Calu3 (cell line): ENCODE data around the gene DSCAM. TPM values are rescaled to one million over a fixed set of nuclear protein-coding genes. Genes with fewer than 3 reads are reported as not detected.

Experiments
- BruUV-seq: library from RNA; stranded (reverse); fragments of 400-500 nt; replicated peaks from 2 replicates; lab custom pipeline; 2021; lab: Mats Ljungman, UMichigan
- CTCF ChIA-PET: fragments of 300-600 bp; sonication (Branson Sonifier 250); formaldehyde crosslinking; loops from one replicate; lab custom pipeline; 2022; ENCODE audit warnings: antibody characterized with exemption; lab: Charles Lee
- DNase-seq: peaks from one replicate; pipeline ENCODE4 v3.0.0; 2022
- H3K27ac Mint-ChIP-seq: one replicate; pipeline ENCODE4 v1.8.0; 2022; ENCODE audit warnings: mixed read lengths; ENCODE audit not compliant: unreplicated experiment
- H3K27me3 Mint-ChIP-seq: one replicate; pipeline ENCODE4 v1.8.0; 2022; ENCODE audit warnings: mixed read lengths; ENCODE audit not compliant: unreplicated experiment
- H3K36me3 Mint-ChIP-seq: one replicate; pipeline ENCODE4 v1.8.0; 2022; ENCODE audit warnings: mild to moderate bottlenecking, moderate library complexity, mixed read lengths; ENCODE audit not compliant: insufficient read depth, unreplicated experiment
- H3K4me1 Mint-ChIP-seq: one replicate; pipeline ENCODE4 v1.8.0; 2022; ENCODE audit warnings: mild to moderate bottlenecking, low read depth, mixed read lengths; ENCODE audit not compliant: unreplicated experiment
- H3K4me3 Mint-ChIP-seq: one replicate; pipeline ENCODE4 v1.8.0; 2022; ENCODE audit warnings: mild to moderate bottlenecking, low read depth, moderate library complexity, mixed read lengths; ENCODE audit not compliant: unreplicated experiment
- H3K9me3 Mint-ChIP-seq: one replicate; pipeline ENCODE4 v1.8.0; 2022; ENCODE audit warnings: low read depth, mixed read lengths; ENCODE audit not compliant: unreplicated experiment
- CTCF ChIP-seq: fragments of 200-600 bp; IDR thresholded peaks from one replicate; pipeline ENCODE4 v1.8.0; 2022; ENCODE audit warnings: antibody characterized with exemption; ENCODE audit not compliant: unreplicated experiment
- intact Hi-C: fragments of 100-400 bp; cut with micrococcal nuclease; formaldehyde crosslinking; loops from one replicate; pipeline ENCODE4 v1.10.0; 2022; ENCODE audit not compliant: unreplicated experiment
- total RNA-seq: library from RNA; stranded (reverse); gene quantifications from 2 replicates; pipeline ENCODE4 v1.2.3, GENCODE V29; 2022

DSCAM gene
- total RNA-seq, 1 experiment from 2014 or later = not detected

- H3K4me1 Mint-ChIP-seq = no peaks in the 10 kb centered on the region
- H3K27me3 Mint-ChIP-seq = no peaks in the 10 kb centered on the region
- intact Hi-C loops = no loop called here
- no peak for DNase-seq
- no peak overlapping the region for H3K4me3 Mint-ChIP-seq
- no TSS peak for BruUV-seq
- CTCF ChIA-PET = no interaction called here
- no peak overlapping the region for H3K27ac Mint-ChIP-seq
- no peak for TF ChIP-seq CTCF
- H3K36me3 Mint-ChIP-seq = no peaks in the 10 kb centered on the region
- H3K9me3 Mint-ChIP-seq = peaks cover 8% of the 10 kb centered on the region
Measured at GRCh38 chr21:40882192-40882915, 35.4 kb upstream of the DSCAM start.

- DNase-seq = no peak
- no peak overlapping the region for H3K4me3 Mint-ChIP-seq
Measured at GRCh38 chr21:40881767-40882166, 34.8 kb upstream of the DSCAM start.

GRCh38 chr21:40871099-40871498, 24.1 kb upstream of the DSCAM start:
- Mint-ChIP-seq H3K36me3 (no peaks in the 10 kb centered on the region), H3K4me3 (no peak overlapping the region), H3K27me3 (no peaks in the 10 kb centered on the region), H3K27ac (no peak overlapping the region), H3K4me1 (no peaks in the 10 kb centered on the region), H3K9me3 (peaks cover 11% of the 10 kb centered on the region)
- CTCF ChIA-PET = no interaction called here
- TF ChIP-seq CTCF = no peak
- DNase-seq = no peak
- intact Hi-C loops = no loop called here
- no TSS peak for BruUV-seq

More at GRCh38 chr21:40881767-40882166, 34.8 kb upstream of the DSCAM start:
- intact Hi-C loops = no loop called here
- CTCF ChIA-PET = no interaction called here
- Mint-ChIP-seq H3K27ac (no peak overlapping the region), H3K27me3 (no peaks in the 10 kb centered on the region), H3K36me3 (no peaks in the 10 kb centered on the region), H3K4me1 (no peaks in the 10 kb centered on the region), H3K9me3 (peaks cover 9% of the 10 kb centered on the region)
- no peak for TF ChIP-seq CTCF
- no TSS peak for BruUV-seq

GRCh38 chr21:40863839-40864238, 16.9 kb upstream of the DSCAM start:
- Mint-ChIP-seq H3K27me3 (no peaks in the 10 kb centered on the region), H3K9me3 (peaks cover 12% of the 10 kb centered on the region), H3K4me1 (no peaks in the 10 kb centered on the region), H3K27ac (no peak overlapping the region), H3K36me3 (no peaks in the 10 kb centered on the region), H3K4me3 (no peak overlapping the region)
- no peak for DNase-seq
- TF ChIP-seq CTCF = no peak
- intact Hi-C loops = no loop called here
- CTCF ChIA-PET = no interaction called here
- BruUV-seq = no TSS peak
